Measurements from ENCODE around the gene TSPAN32. TPM values are rescaled to one million over a fixed set of nuclear protein-coding genes. Genes with fewer than 3 reads are reported as not detected.
"Not testable (repeated sequence)": the region's sequence is repeated elsewhere in the genome, so short reads cannot be mapped to it uniquely, and the experiment has no call there.

Gene TSPAN32
- total and polyA plus RNA-seq, 3 experiments from 2014 or later, result 6.6 to 68.5 (median 7.4) TPM

- H3K36me3 Mint-ChIP-seq, result peaks cover 0 to 10% (median 0%) of the 10 kb centered on the region in 3 donors
- no peaks in the 10 kb centered on the region for H3K36me3 ChIP-seq (ENCODE audit: insufficient read depth, low read length)
- CTCF ChIA-PET, result no interaction called here
Observed at GRCh38 chr11:2328656-2329354, 27.0 kb downstream of the TSPAN32 start.

DNA sequence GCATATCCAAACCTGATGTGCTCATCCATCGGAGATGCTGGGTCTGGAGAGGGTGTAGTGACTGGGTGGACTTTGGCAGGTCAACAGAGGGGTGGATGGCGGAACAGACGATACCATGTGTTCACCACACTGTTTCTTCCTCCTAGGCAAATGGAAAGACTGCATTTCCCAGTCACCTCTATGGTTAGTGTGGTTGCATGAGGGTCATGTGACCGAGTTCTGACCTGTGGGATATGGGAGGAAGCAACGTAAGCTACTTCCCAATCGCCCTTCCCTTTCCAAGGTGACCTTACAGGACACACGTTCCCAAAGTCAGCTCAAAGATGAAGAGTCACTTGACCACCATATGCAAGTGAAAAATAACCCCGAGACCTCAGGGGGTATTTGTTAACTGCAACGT is 27.7 kb downstream of the TSPAN32 start:
- Mint-ChIP-seq H3K4me3 (no peak overlapping the region), H3K9me3 (peaks cover 0 to 11% (median 3%) of the 10 kb centered on the region in 5 donors), H3K36me3 (peaks cover 0 to 10% (median 0%) of the 10 kb centered on the region in 3 donors), H3K4me1 (no peaks in the 10 kb centered on the region), H3K27ac (no peak overlapping the region), H3K27me3 (peaks cover 19 to 42% of the 10 kb centered on the region in 2 donors)
- Histone ChIP-seq H3K27ac (ENCODE audit: low read depth, low read length) (no peak overlapping the region), H3K4me1 (ENCODE audit: insufficient read depth, low read length) (no peaks in the 10 kb centered on the region), H3K27me3 (ENCODE audit: insufficient read depth, low read length, poor library complexity, severe bottlenecking) (peaks cover 4% of the 10 kb centered on the region), H3K4me3 (ENCODE audit: low read length) (no peak overlapping the region), H3K9me3 (ENCODE audit: low read length) (no peaks in the 10 kb centered on the region), H3K36me3 (ENCODE audit: insufficient read depth, low read length) (no peaks in the 10 kb centered on the region)
- ChIA-PET CTCF (no interaction called here), POLR2A (no interaction called here)
- DNase-seq, result no peak

More at GRCh38 chr11:2328656-2329354, 27.0 kb downstream of the TSPAN32 start:
- H3K27ac Mint-ChIP-seq, result no peak overlapping the region
- H3K9me3 Mint-ChIP-seq, result peaks cover 0 to 11% (median 3%) of the 10 kb centered on the region in 5 donors
- no peaks in the 10 kb centered on the region for H3K4me1 ChIP-seq (ENCODE audit: insufficient read depth, low read length)
- DNase-seq, result no peak
- no peaks in the 10 kb centered on the region for H3K9me3 ChIP-seq (ENCODE audit: low read length)
- H3K27me3 ChIP-seq (ENCODE audit: insufficient read depth, low read length, poor library complexity, severe bottlenecking), result peaks cover 4% of the 10 kb centered on the region
- H3K4me1 Mint-ChIP-seq, result no peaks in the 10 kb centered on the region
- no peak overlapping the region for H3K4me3 ChIP-seq (ENCODE audit: low read length)
- POLR2A ChIA-PET, result interaction anchor here (0.5 kb wide), 1 partner anchor 25 kb away, joined by 4 read pairs; no protein-coding TSS in a partner anchor
- no peak overlapping the region for H3K27ac ChIP-seq (ENCODE audit: low read depth, low read length)
- no peak overlapping the region for H3K4me3 Mint-ChIP-seq
- peaks cover 19 to 42% of the 10 kb centered on the region in 2 donors for H3K27me3 Mint-ChIP-seq

DNA sequence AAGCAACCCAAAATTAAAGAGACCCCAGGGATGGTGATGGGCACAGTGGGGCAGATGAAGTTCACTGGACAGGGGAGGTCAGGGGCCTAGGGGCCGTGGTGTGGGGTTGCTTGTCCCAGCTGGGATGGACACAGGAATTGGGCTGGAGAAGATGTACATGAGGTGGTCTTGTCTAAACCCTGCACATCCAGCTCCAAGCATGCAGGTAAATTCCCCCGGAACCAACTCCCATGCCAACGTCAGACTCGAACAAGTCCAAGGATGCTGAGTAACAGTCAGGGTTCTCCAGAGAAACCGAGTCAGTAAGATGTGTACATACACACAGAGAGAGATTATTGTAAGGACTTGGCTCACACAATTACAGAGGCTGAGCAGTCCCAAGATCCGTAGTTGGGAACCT is 28.9 kb downstream of the TSPAN32 start:
- ChIA-PET POLR2A (no interaction called here), CTCF (interaction anchor here (1.0 kb wide), 1 partner anchor 26 kb away, joined by 4 read pairs; no protein-coding TSS in a partner anchor)
- no peak for DNase-seq

DNA sequence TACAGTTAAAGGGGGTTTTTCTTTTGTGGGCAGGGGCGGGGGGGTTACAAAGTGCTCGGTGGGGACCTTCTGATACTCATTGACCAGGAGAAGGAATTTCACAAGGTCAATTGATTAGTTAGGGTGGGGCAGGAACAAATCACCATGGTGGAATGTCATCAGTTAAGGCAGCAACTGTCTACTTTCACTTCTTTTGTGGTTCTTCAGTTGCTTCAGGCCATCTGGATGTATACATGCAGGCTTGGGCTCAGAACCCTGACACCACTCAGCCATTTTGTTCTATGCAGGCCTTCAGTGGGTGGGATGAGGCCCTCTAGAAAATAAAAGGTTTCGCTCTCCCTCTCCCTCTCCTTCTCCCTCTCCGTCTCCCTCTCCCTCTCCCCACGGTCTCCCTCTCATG is 29.6 kb downstream of the TSPAN32 start:
- Histone ChIP-seq H3K27me3 (ENCODE audit: insufficient read depth, low read length, poor library complexity, severe bottlenecking) (peaks cover 6% of the 10 kb centered on the region), H3K4me3 (ENCODE audit: low read length) (no peak overlapping the region), H3K36me3 (ENCODE audit: insufficient read depth, low read length) (no peaks in the 10 kb centered on the region), H3K4me1 (ENCODE audit: insufficient read depth, low read length) (no peaks in the 10 kb centered on the region), H3K9me3 (ENCODE audit: low read length) (no peaks in the 10 kb centered on the region), H3K27ac (ENCODE audit: low read depth, low read length) (no peak overlapping the region)
- ChIA-PET POLR2A (no interaction called here), CTCF (no interaction called here)
- no peak overlapping the region for H3K4me3 Mint-ChIP-seq
- no peak overlapping the region for H3K27ac Mint-ChIP-seq
- H3K4me1 Mint-ChIP-seq, result no peaks in the 10 kb centered on the region
- H3K27me3 Mint-ChIP-seq, result peaks cover 17 to 45% of the 10 kb centered on the region in 2 donors
- peaks cover 0 to 11% (median 3%) of the 10 kb centered on the region in 5 donors for H3K9me3 Mint-ChIP-seq
- no peak for DNase-seq
- peaks cover 0 to 10% (median 0%) of the 10 kb centered on the region in 3 donors for H3K36me3 Mint-ChIP-seq

More for the DNA sequence above, 28.9 kb downstream of the TSPAN32 start:
- no peaks in the 10 kb centered on the region for H3K4me1 ChIP-seq (ENCODE audit: insufficient read depth, low read length)
- H3K27ac Mint-ChIP-seq, result no peak overlapping the region
- peaks cover 0 to 10% (median 0%) of the 10 kb centered on the region in 3 donors for H3K36me3 Mint-ChIP-seq
- H3K9me3 Mint-ChIP-seq, result peaks cover 0 to 11% (median 3%) of the 10 kb centered on the region in 5 donors
- H3K27me3 Mint-ChIP-seq, result peaks cover 19 to 42% of the 10 kb centered on the region in 2 donors
- H3K27ac ChIP-seq (ENCODE audit: low read depth, low read length), result no peak overlapping the region
- no peaks in the 10 kb centered on the region for H3K36me3 ChIP-seq (ENCODE audit: insufficient read depth, low read length)
- H3K4me3 ChIP-seq (ENCODE audit: low read length), result no peak overlapping the region
- H3K4me3 Mint-ChIP-seq, result no peak overlapping the region
- peaks cover 4% of the 10 kb centered on the region for H3K27me3 ChIP-seq (ENCODE audit: insufficient read depth, low read length, poor library complexity, severe bottlenecking)
- no peaks in the 10 kb centered on the region for H3K4me1 Mint-ChIP-seq
- H3K9me3 ChIP-seq (ENCODE audit: low read length), result no peaks in the 10 kb centered on the region

GRCh38 chr11:2332569-2332968 is 30.8 kb downstream of the TSPAN32 start:
- H3K36me3 ChIP-seq (ENCODE audit: insufficient read depth, low read length); H3K36me3 Mint-ChIP-seq; H3K4me3 ChIP-seq (ENCODE audit: low read length); H3K9me3 ChIP-seq (ENCODE audit: low read length); H3K27ac Mint-ChIP-seq; H3K27me3 ChIP-seq (ENCODE audit: insufficient read depth, low read length, poor library complexity, severe bottlenecking); H3K27ac ChIP-seq (ENCODE audit: low read depth, low read length); DNase-seq; POLR2A ChIA-PET; CTCF ChIA-PET; H3K4me1 Mint-ChIP-seq; H3K4me3 Mint-ChIP-seq; H3K4me1 ChIP-seq (ENCODE audit: insufficient read depth, low read length): not testable (repeated sequence)
- H3K9me3 Mint-ChIP-seq, result peaks cover 0 to 11% (median 3%) of the 10 kb centered on the region in 5 donors
- H3K27me3 Mint-ChIP-seq, result peaks cover 20 to 55% of the 10 kb centered on the region in 2 donors

DNA sequence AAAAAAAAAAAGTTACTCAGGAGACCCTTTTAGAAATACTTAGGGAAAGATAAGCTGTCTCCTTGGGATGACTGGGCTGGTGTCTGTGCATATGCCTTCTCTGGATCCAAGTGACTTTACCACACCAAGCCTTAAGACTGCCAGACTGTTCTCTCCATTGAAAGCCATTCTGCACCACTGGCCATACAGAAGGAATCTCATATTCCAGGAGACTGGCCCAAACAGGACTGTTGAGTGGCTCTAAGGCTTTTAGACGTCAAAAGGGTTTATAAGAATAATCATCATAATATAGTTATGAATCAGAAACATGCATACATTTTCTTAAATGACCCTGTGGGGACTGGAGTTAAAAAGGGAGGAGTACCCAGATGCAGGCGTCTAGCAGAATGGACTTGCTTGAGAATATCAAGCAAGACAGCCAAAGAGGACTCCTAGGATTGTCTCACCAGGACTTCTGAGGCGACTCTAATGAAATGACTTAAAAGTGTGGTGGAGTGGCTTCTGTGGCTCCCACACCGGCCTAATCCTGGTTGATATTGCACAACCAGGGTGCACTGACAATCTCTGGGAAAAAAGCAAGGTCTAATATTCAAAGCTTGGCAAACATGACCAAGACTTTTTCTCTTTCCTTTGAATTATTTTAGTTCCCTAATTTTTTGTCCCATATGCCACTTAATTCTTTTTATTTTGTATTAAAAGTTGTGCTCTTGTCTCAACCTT is 31.8 kb downstream of the TSPAN32 start:
- CTCF ChIA-PET; H3K27ac ChIP-seq (ENCODE audit: low read depth, low read length); POLR2A ChIA-PET; H3K27ac Mint-ChIP-seq; H3K36me3 Mint-ChIP-seq; DNase-seq; H3K9me3 ChIP-seq (ENCODE audit: low read length); H3K36me3 ChIP-seq (ENCODE audit: insufficient read depth, low read length); H3K4me1 Mint-ChIP-seq; H3K27me3 ChIP-seq (ENCODE audit: insufficient read depth, low read length, poor library complexity, severe bottlenecking); H3K4me1 ChIP-seq (ENCODE audit: insufficient read depth, low read length); H3K4me3 Mint-ChIP-seq; H3K4me3 ChIP-seq (ENCODE audit: low read length): not testable (repeated sequence)
- Mint-ChIP-seq H3K9me3 (peaks cover 0 to 11% (median 3%) of the 10 kb centered on the region in 5 donors), H3K27me3 (peaks cover 24 to 46% of the 10 kb centered on the region in 2 donors)

DNA sequence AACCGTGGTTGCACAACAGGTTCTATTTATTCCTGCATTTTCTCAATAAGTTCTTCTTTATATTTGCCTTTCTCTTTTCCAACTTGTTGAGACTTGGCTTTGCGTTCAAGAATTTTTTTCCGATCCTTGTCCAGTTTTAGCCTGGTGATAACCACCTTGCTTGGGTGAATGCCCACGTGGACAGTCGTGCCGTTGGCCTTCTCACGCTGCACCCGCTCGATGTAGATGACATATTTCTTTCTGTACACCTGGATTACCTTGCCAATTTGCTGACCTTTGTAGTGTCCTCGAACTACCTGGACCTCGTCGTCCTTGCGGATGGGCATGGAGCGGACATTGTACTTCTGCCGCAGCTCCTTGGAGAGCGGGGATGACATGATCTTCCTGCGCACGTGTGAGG is 33.5 kb downstream of the TSPAN32 start:
- POLR2A ChIA-PET; H3K4me3 Mint-ChIP-seq; H3K27ac Mint-ChIP-seq; H3K4me1 ChIP-seq (ENCODE audit: insufficient read depth, low read length); H3K36me3 Mint-ChIP-seq; CTCF ChIA-PET; H3K4me1 Mint-ChIP-seq; H3K36me3 ChIP-seq (ENCODE audit: insufficient read depth, low read length); DNase-seq; H3K9me3 ChIP-seq (ENCODE audit: low read length); H3K27ac ChIP-seq (ENCODE audit: low read depth, low read length); H3K4me3 ChIP-seq (ENCODE audit: low read length); H3K27me3 ChIP-seq (ENCODE audit: insufficient read depth, low read length, poor library complexity, severe bottlenecking): not testable (repeated sequence)
- Mint-ChIP-seq H3K27me3 (peaks cover 19 to 33% of the 10 kb centered on the region in 2 donors), H3K9me3 (peaks cover 0 to 11% (median 3%) of the 10 kb centered on the region in 5 donors)

GRCh38 chr11:2338760-2339159 is 36.9 kb downstream of the TSPAN32 start:
- H3K27ac ChIP-seq (ENCODE audit: low read depth, low read length); H3K4me3 Mint-ChIP-seq; H3K4me3 ChIP-seq (ENCODE audit: low read length); H3K9me3 Mint-ChIP-seq; H3K36me3 Mint-ChIP-seq; POLR2A ChIA-PET; H3K4me1 Mint-ChIP-seq; H3K4me1 ChIP-seq (ENCODE audit: insufficient read depth, low read length); H3K36me3 ChIP-seq (ENCODE audit: insufficient read depth, low read length); H3K27me3 ChIP-seq (ENCODE audit: insufficient read depth, low read length, poor library complexity, severe bottlenecking); DNase-seq; CTCF ChIA-PET; H3K27ac Mint-ChIP-seq; H3K9me3 ChIP-seq (ENCODE audit: low read length): not testable (repeated sequence)
- peaks cover 9 to 22% of the 10 kb centered on the region in 2 donors for H3K27me3 Mint-ChIP-seq
